ENCODE results near the gene PGP. TPM values are rescaled to one million over a fixed set of nuclear protein-coding genes. Genes with fewer than 3 reads are reported as not detected.

The PGP gene
- total RNA-seq, 1 experiment from 2014 or later, result 13.1 TPM

- H3K4me1 ChIP-seq, result peaks cover 5% of the 10 kb centered on the region; the same call in 1 of the 2 replicates
- no peaks in the 10 kb centered on the region for H3K27me3 ChIP-seq
- no peak for DNase-seq
- H3K27ac ChIP-seq, result no peak overlapping the region
- no peaks in the 10 kb centered on the region for H3K9me3 ChIP-seq (replicated peaks)
- peak overlapping the region; percentile 96; the same call in 1 of the 2 replicates for H3K4me3 ChIP-seq
- H3K36me3 ChIP-seq, result peaks cover 5% of the 10 kb centered on the region; the same call in 1 of the 2 replicates
Measured at GRCh38 chr16:2212362-2213324, 2.0 kb downstream of the PGP start.

- no peak overlapping the region for H3K27ac ChIP-seq
- peaks cover 5% of the 10 kb centered on the region; the same call in 1 of the 2 replicates for H3K4me1 ChIP-seq
- H3K4me3 ChIP-seq, result no peak overlapping the region
- peaks cover 5% of the 10 kb centered on the region; the same call in 1 of the 2 replicates for H3K36me3 ChIP-seq
- H3K9me3 ChIP-seq (replicated peaks), result no peaks in the 10 kb centered on the region
- no peaks in the 10 kb centered on the region for H3K27me3 ChIP-seq
- no peak for DNase-seq
Measured at GRCh38 chr16:2211923-2212347, 2.7 kb downstream of the PGP start.

- Histone ChIP-seq H3K27me3 (no peaks in the 10 kb centered on the region), H3K9me3 (replicated peaks) (no peaks in the 10 kb centered on the region), H3K4me1 (peaks cover 5% of the 10 kb centered on the region; the same call in 1 of the 2 replicates), H3K27ac (no peak within 1 kb of the TSS), H3K4me3 (no peak within 1 kb of the TSS), H3K36me3 (peaks cover 5% of the 10 kb centered on the region; the same call in 1 of the 2 replicates)
- DNase-seq, result no peak
Measured at GRCh38 chr16:2210386-2211365, 4.0 kb downstream of the PGP start, which contains the start of gene BRICD5. Gene BRICD5, minus strand, starts transcription at chr16:2210863. Its CDS starts 30 bp downstream, at chr16:2210833.

GRCh38 chr16:2210009-2210332 is 4.7 kb downstream of the PGP start:
- Histone ChIP-seq H3K9me3 (replicated peaks) (no peaks in the 10 kb centered on the region), H3K4me1 (peaks cover 5% of the 10 kb centered on the region; the same call in 1 of the 2 replicates), H3K4me3 (no peak overlapping the region), H3K27me3 (no peaks in the 10 kb centered on the region), H3K36me3 (peaks cover 5% of the 10 kb centered on the region; the same call in 1 of the 2 replicates), H3K27ac (no peak overlapping the region)
- no peak for DNase-seq

GRCh38 chr16:2209258-2210008 is 5.2 kb downstream of the PGP start:
- no peaks in the 10 kb centered on the region for H3K9me3 ChIP-seq (replicated peaks)
- no peaks in the 10 kb centered on the region for H3K27me3 ChIP-seq
- no peak overlapping the region for H3K4me3 ChIP-seq
- peaks cover 5% of the 10 kb centered on the region; the same call in 1 of the 2 replicates for H3K4me1 ChIP-seq
- peaks cover 5% of the 10 kb centered on the region; the same call in 1 of the 2 replicates for H3K36me3 ChIP-seq
- no peak for DNase-seq
- no peak overlapping the region for H3K27ac ChIP-seq

- peaks cover 5% of the 10 kb centered on the region; the same call in 1 of the 2 replicates for H3K4me1 ChIP-seq
Measured at GRCh38 chr16:2208772-2209171, 5.9 kb downstream of the PGP start.

GRCh38 chr16:2208308-2208707 is 6.3 kb downstream of the PGP start:
- Histone ChIP-seq H3K4me3 (no peak overlapping the region), H3K4me1 (peaks cover 3% of the 10 kb centered on the region; the same call in 1 of the 2 replicates), H3K9me3 (replicated peaks) (no peaks in the 10 kb centered on the region), H3K27ac (no peak overlapping the region), H3K36me3 (peaks cover 5% of the 10 kb centered on the region; the same call in 1 of the 2 replicates), H3K27me3 (no peaks in the 10 kb centered on the region)
- DNase-seq, result no peak

More at GRCh38 chr16:2208772-2209171, 5.9 kb downstream of the PGP start:
- no peaks in the 10 kb centered on the region for H3K9me3 ChIP-seq (replicated peaks)
- H3K27me3 ChIP-seq, result no peaks in the 10 kb centered on the region
- peaks cover 5% of the 10 kb centered on the region; the same call in 1 of the 2 replicates for H3K36me3 ChIP-seq
- no peak overlapping the region for H3K4me3 ChIP-seq
- H3K27ac ChIP-seq, result no peak overlapping the region
- DNase-seq, result no peak

GRCh38 chr16:2207872-2208271 is 6.8 kb downstream of the PGP start:
- Histone ChIP-seq H3K9me3 (replicated peaks) (no peaks in the 10 kb centered on the region), H3K4me1 (no peaks in the 10 kb centered on the region; the same call in 1 of the 2 replicates), H3K27me3 (no peaks in the 10 kb centered on the region), H3K4me3 (no peak overlapping the region), H3K36me3 (peaks cover 5% of the 10 kb centered on the region; the same call in 1 of the 2 replicates), H3K27ac (no peak overlapping the region)
- DNase-seq, result no peak

GRCh38 chr16:2206780-2207433 is 7.7 kb downstream of the PGP start:
- no peak for DNase-seq
- Histone ChIP-seq H3K4me1 (no peaks in the 10 kb centered on the region), H3K9me3 (replicated peaks) (no peaks in the 10 kb centered on the region), H3K27ac (no peak overlapping the region), H3K4me3 (no peak overlapping the region), H3K27me3 (no peaks in the 10 kb centered on the region), H3K36me3 (peaks cover 3% of the 10 kb centered on the region; the same call in 1 of the 2 replicates)

GRCh38 chr16:2206420-2206779 is 8.2 kb downstream of the PGP start:
- Histone ChIP-seq H3K27ac (no peak overlapping the region), H3K9me3 (replicated peaks) (no peaks in the 10 kb centered on the region), H3K4me1 (no peaks in the 10 kb centered on the region), H3K27me3 (no peaks in the 10 kb centered on the region), H3K4me3 (no peak overlapping the region), H3K36me3 (peaks cover 3% of the 10 kb centered on the region; the same call in 1 of the 2 replicates)
- no peak for DNase-seq

GRCh38 chr16:2205967-2206313 is 8.7 kb downstream of the PGP start:
- Histone ChIP-seq H3K4me1 (no peaks in the 10 kb centered on the region), H3K27ac (no peak overlapping the region; the same call in 1 of the 2 replicates), H3K4me3 (peak overlapping the region; percentile 99), H3K27me3 (no peaks in the 10 kb centered on the region), H3K9me3 (replicated peaks) (no peaks in the 10 kb centered on the region), H3K36me3 (peaks cover 3% of the 10 kb centered on the region; the same call in 1 of the 2 replicates)
- no peak for DNase-seq

GRCh38 chr16:2205104-2205966 is 9.3 kb downstream of the PGP start, which contains the start of gene MLST8:
Gene MLST8, plus strand, starts transcription at chr16:2205454. Its CDS starts 632 bp downstream, at chr16:2206086.
- H3K9me3 ChIP-seq (replicated peaks), result no peaks in the 10 kb centered on the region
- DNase-seq, result peak; percentile 77 to 86
- H3K27me3 ChIP-seq, result no peaks in the 10 kb centered on the region
- no peaks in the 10 kb centered on the region for H3K4me1 ChIP-seq
- peaks cover 3% of the 10 kb centered on the region; the same call in 1 of the 2 replicates for H3K36me3 ChIP-seq
- H3K27ac ChIP-seq, result peak within 1 kb of the TSS; percentile 90
- peak within 1 kb of the TSS; percentile 99 for H3K4me3 ChIP-seq
